NK-92 (cell line): Measurements from ENCODE around the gene ITGAD.
"Not testable (repeated sequence)": the region's sequence is repeated elsewhere in the genome, so short reads cannot be mapped to it uniquely, and the experiment has no call there.

Experiments
- DNase-seq: peaks from one replicate; lab custom pipeline; 2025; ENCODE audit not compliant: unreplicated experiment; lab: John Stamatoyannopoulos, UW

ITGAD gene

GRCh38 chr16:31429796-31430195 lies 36.7 kb downstream of the ITGAD start:
- DNase-seq = no peak

- DNase-seq = no peak
These were observed 37.4 kb downstream of the ITGAD start for GRCh38 chr16:31430380-31431052.

- no peak for DNase-seq
These were observed 42.4 kb downstream of the ITGAD start for GRCh38 chr16:31435341-31436220.

GRCh38 chr16:31436221-31437045 lies 43.3 kb downstream of the ITGAD start:
- DNase-seq = no peak

- no peak for DNase-seq
These were observed 45.3 kb downstream of the ITGAD start for GRCh38 chr16:31438414-31438813.

- DNase-seq = not testable (repeated sequence)
These were observed 45.9 kb downstream of the ITGAD start for GRCh38 chr16:31439023-31439422.

GRCh38 chr16:31439519-31439918 lies 46.4 kb downstream of the ITGAD start:
- DNase-seq = no peak

GRCh38 chr16:31440516-31441184 lies 47.5 kb downstream of the ITGAD start:
- no peak for DNase-seq

- DNase-seq = no peak
These were observed 48.8 kb downstream of the ITGAD start for GRCh38 chr16:31441956-31442355.

- DNase-seq = not testable (repeated sequence)
These were observed 52.8 kb downstream of the ITGAD start for GRCh38 chr16:31445931-31446330.

GRCh38 chr16:31451201-31451600 lies 58.1 kb downstream of the ITGAD start:
- DNase-seq = no peak

- no peak for DNase-seq
These were observed 58.7 kb downstream of the ITGAD start for GRCh38 chr16:31451681-31452351.

- DNase-seq = no peak
These were observed 59.5 kb downstream of the ITGAD start for GRCh38 chr16:31452631-31453106.

GRCh38 chr16:31453255-31454204 lies 60.4 kb downstream of the ITGAD start:
- no peak for DNase-seq

- no peak for DNase-seq
These were observed 62.6 kb downstream of the ITGAD start for GRCh38 chr16:31455601-31456314.

GRCh38 chr16:31456988-31457360 lies 63.8 kb downstream of the ITGAD start:
- DNase-seq = no peak

GRCh38 chr16:31458073-31458843 lies 65.1 kb downstream of the ITGAD start:
- no peak for DNase-seq
